ENCODE measurements around the gene HNRNPUL2.
"Not testable (repeated sequence)": the region's sequence is repeated elsewhere in the genome, so short reads cannot be mapped to it uniquely, and the experiment has no call there.

Gene HNRNPUL2

GRCh38 chr11:62678770-62679696, 48.2 kb downstream of the HNRNPUL2 start, which contains the start of gene UBXN1:
UBXN1 (minus strand) TSS chr11:62679073; CDS start chr11:62678923, 150 bp downstream.
- Histone ChIP-seq H3K4me1 (ENCODE audit: insufficient read depth, low read length) (peaks cover 22% of the 10 kb centered on the region), H3K27me3 (ENCODE audit: insufficient read depth, low read length) (no peaks in the 10 kb centered on the region), H2AFZ (ENCODE audit: low read depth, low read length) (peak within 1 kb of the TSS; percentile 27), H3K36me3 (ENCODE audit: insufficient read depth, low read length) (peaks cover 22% of the 10 kb centered on the region), H3K4me3 (ENCODE audit: low read length) (peak within 1 kb of the TSS; percentile 79), H3K9me3 (ENCODE audit: low read length) (no peaks in the 10 kb centered on the region)

GRCh38 chr11:62678433-62678769, 48.9 kb downstream of the HNRNPUL2 start:
- Histone ChIP-seq H3K27me3 (ENCODE audit: insufficient read depth, low read length) (no peaks in the 10 kb centered on the region), H2AFZ (ENCODE audit: low read depth, low read length) (no peak overlapping the region), H3K4me3 (ENCODE audit: low read length) (peak overlapping the region; percentile 79), H3K36me3 (ENCODE audit: insufficient read depth, low read length) (peaks cover 26% of the 10 kb centered on the region), H3K4me1 (ENCODE audit: insufficient read depth, low read length) (peaks cover 22% of the 10 kb centered on the region), H3K9me3 (ENCODE audit: low read length) (no peaks in the 10 kb centered on the region)

- Histone ChIP-seq H3K4me3 (ENCODE audit: low read length) (peak overlapping the region; percentile 79), H3K4me1 (ENCODE audit: insufficient read depth, low read length) (peaks cover 22% of the 10 kb centered on the region), H3K9me3 (ENCODE audit: low read length) (no peaks in the 10 kb centered on the region), H3K36me3 (ENCODE audit: insufficient read depth, low read length) (peaks cover 32% of the 10 kb centered on the region), H2AFZ (ENCODE audit: low read depth, low read length) (no peak overlapping the region), H3K27me3 (ENCODE audit: insufficient read depth, low read length) (no peaks in the 10 kb centered on the region)
These were observed 49.5 kb downstream of the HNRNPUL2 start for GRCh38 chr11:62677714-62678113.

- Histone ChIP-seq H3K36me3 (ENCODE audit: insufficient read depth, low read length) (peaks cover 32% of the 10 kb centered on the region), H3K9me3 (ENCODE audit: low read length) (no peaks in the 10 kb centered on the region), H2AFZ (ENCODE audit: low read depth, low read length) (no peak overlapping the region), H3K4me1 (ENCODE audit: insufficient read depth, low read length) (peaks cover 25% of the 10 kb centered on the region), H3K4me3 (ENCODE audit: low read length) (peak overlapping the region; percentile 79), H3K27me3 (ENCODE audit: insufficient read depth, low read length) (no peaks in the 10 kb centered on the region)
These were observed 50.1 kb downstream of the HNRNPUL2 start for GRCh38 chr11:62677156-62677555.

GRCh38 chr11:62676698-62677097, 50.6 kb downstream of the HNRNPUL2 start:
- H2AFZ ChIP-seq (ENCODE audit: low read depth, low read length): no peak overlapping the region
- no peaks in the 10 kb centered on the region for H3K27me3 ChIP-seq (ENCODE audit: insufficient read depth, low read length)
- H3K4me3 ChIP-seq (ENCODE audit: low read length): no peak overlapping the region
- no peaks in the 10 kb centered on the region for H3K9me3 ChIP-seq (ENCODE audit: low read length)
- peaks cover 32% of the 10 kb centered on the region for H3K36me3 ChIP-seq (ENCODE audit: insufficient read depth, low read length)
- H3K4me1 ChIP-seq (ENCODE audit: insufficient read depth, low read length): peaks cover 30% of the 10 kb centered on the region

- not testable (repeated sequence) for H2AFZ ChIP-seq (ENCODE audit: low read depth, low read length); H3K27me3 ChIP-seq (ENCODE audit: insufficient read depth, low read length); H3K9me3 ChIP-seq (ENCODE audit: low read length); H3K4me3 ChIP-seq (ENCODE audit: low read length)
- H3K36me3 ChIP-seq (ENCODE audit: insufficient read depth, low read length): peaks cover 32% of the 10 kb centered on the region
- H3K4me1 ChIP-seq (ENCODE audit: insufficient read depth, low read length): peaks cover 35% of the 10 kb centered on the region
These were observed 51.8 kb downstream of the HNRNPUL2 start for GRCh38 chr11:62675415-62675814.

GRCh38 chr11:62673196-62673525, 54.1 kb downstream of the HNRNPUL2 start:
- peaks cover 32% of the 10 kb centered on the region for H3K36me3 ChIP-seq (ENCODE audit: insufficient read depth, low read length)
- H3K27me3 ChIP-seq (ENCODE audit: insufficient read depth, low read length): no peaks in the 10 kb centered on the region
- no peak overlapping the region for H3K4me3 ChIP-seq (ENCODE audit: low read length)
- no peak overlapping the region for H2AFZ ChIP-seq (ENCODE audit: low read depth, low read length)
- H3K4me1 ChIP-seq (ENCODE audit: insufficient read depth, low read length): peaks cover 30% of the 10 kb centered on the region
- no peaks in the 10 kb centered on the region for H3K9me3 ChIP-seq (ENCODE audit: low read length)

- Histone ChIP-seq H3K36me3 (ENCODE audit: insufficient read depth, low read length) (peaks cover 28% of the 10 kb centered on the region), H3K4me1 (ENCODE audit: insufficient read depth, low read length) (peaks cover 20% of the 10 kb centered on the region), H3K9me3 (ENCODE audit: low read length) (no peaks in the 10 kb centered on the region), H3K4me3 (ENCODE audit: low read length) (peak within 1 kb of the TSS; percentile 83), H2AFZ (ENCODE audit: low read depth, low read length) (peak within 1 kb of the TSS; percentile 56), H3K27me3 (ENCODE audit: insufficient read depth, low read length) (no peaks in the 10 kb centered on the region)
These were observed 55.5 kb downstream of the HNRNPUL2 start, which contains the start of the genes LBHD1 and UQCC3 for GRCh38 chr11:62671608-62672389. LBHD1 (minus strand) TSS chr11:62672267; CDS start chr11:62670031, 2,236 bp downstream. UQCC3 (plus strand) TSS chr11:62671673; CDS start chr11:62671746, 73 bp downstream.

GRCh38 chr11:62671236-62671607, 56.0 kb downstream of the HNRNPUL2 start:
- peaks cover 21% of the 10 kb centered on the region for H3K4me1 ChIP-seq (ENCODE audit: insufficient read depth, low read length)
- peak overlapping the region; percentile 83 for H3K4me3 ChIP-seq (ENCODE audit: low read length)
- no peaks in the 10 kb centered on the region for H3K9me3 ChIP-seq (ENCODE audit: low read length)
- peaks cover 26% of the 10 kb centered on the region for H3K36me3 ChIP-seq (ENCODE audit: insufficient read depth, low read length)
- peak overlapping the region; percentile 56 for H2AFZ ChIP-seq (ENCODE audit: low read depth, low read length)
- no peaks in the 10 kb centered on the region for H3K27me3 ChIP-seq (ENCODE audit: insufficient read depth, low read length)

GRCh38 chr11:62669420-62670161, 57.7 kb downstream of the HNRNPUL2 start:
- Histone ChIP-seq H2AFZ (ENCODE audit: low read depth, low read length) (no peak overlapping the region), H3K4me3 (ENCODE audit: low read length) (no peak overlapping the region), H3K9me3 (ENCODE audit: low read length) (no peaks in the 10 kb centered on the region), H3K36me3 (ENCODE audit: insufficient read depth, low read length) (peaks cover 24% of the 10 kb centered on the region), H3K27me3 (ENCODE audit: insufficient read depth, low read length) (no peaks in the 10 kb centered on the region), H3K4me1 (ENCODE audit: insufficient read depth, low read length) (peaks cover 29% of the 10 kb centered on the region)

- Histone ChIP-seq H3K9me3 (ENCODE audit: low read length) (no peaks in the 10 kb centered on the region), H3K4me3 (ENCODE audit: low read length) (no peak overlapping the region), H3K4me1 (ENCODE audit: insufficient read depth, low read length) (peaks cover 31% of the 10 kb centered on the region), H2AFZ (ENCODE audit: low read depth, low read length) (no peak overlapping the region), H3K27me3 (ENCODE audit: insufficient read depth, low read length) (no peaks in the 10 kb centered on the region), H3K36me3 (ENCODE audit: insufficient read depth, low read length) (peaks cover 22% of the 10 kb centered on the region)
These were observed 59.8 kb downstream of the HNRNPUL2 start for GRCh38 chr11:62667460-62667859.

GRCh38 chr11:62666259-62666926, 60.9 kb downstream of the HNRNPUL2 start:
- peaks cover 23% of the 10 kb centered on the region for H3K4me1 ChIP-seq (ENCODE audit: insufficient read depth, low read length)
- H3K4me3 ChIP-seq (ENCODE audit: low read length): peak overlapping the region; percentile 92
- no peak overlapping the region for H2AFZ ChIP-seq (ENCODE audit: low read depth, low read length)

More at GRCh38 chr11:62666259-62666926, 60.9 kb downstream of the HNRNPUL2 start:
- Histone ChIP-seq H3K36me3 (ENCODE audit: insufficient read depth, low read length) (peaks cover 28% of the 10 kb centered on the region), H3K27me3 (ENCODE audit: insufficient read depth, low read length) (no peaks in the 10 kb centered on the region), H3K9me3 (ENCODE audit: low read length) (no peaks in the 10 kb centered on the region)
